ENCODE data around the gene TMTC1.

The TMTC1 gene

GRCh38 chr12:29455087-29455486, 328.7 kb downstream of the TMTC1 start:
- Histone ChIP-seq H3F3A (ENCODE audit: insufficient read depth, low read length) (no peaks in the 10 kb centered on the region), H3K4me3 (ENCODE audit: low read depth, low read length, poor library complexity, severe bottlenecking) (no peak overlapping the region), H3K9me2 (ENCODE audit: low read depth, low read length) (no peaks in the 10 kb centered on the region), H3K9me3 (ENCODE audit: low read length) (0 out of 2 replicates have a peak, but pooled peaks cover 2% of the 10 kb centered on the region), H3K4me1 (ENCODE audit: insufficient read depth, low read length, severe bottlenecking) (no peaks in the 10 kb centered on the region), H4K20me1 (ENCODE audit: insufficient read depth, low read length) (no peaks in the 10 kb centered on the region), H3K9ac (ENCODE audit: low read length) (no peak overlapping the region), H2AFZ (ENCODE audit: low read length) (no peak overlapping the region), H3K36me3 (ENCODE audit: insufficient read depth, low read length) (no peaks in the 10 kb centered on the region), H3K4me2 (ENCODE audit: low read length) (no peak overlapping the region), H3K79me2 (ENCODE audit: insufficient read depth, low read length) (no peaks in the 10 kb centered on the region), H3K27ac (ENCODE audit: low read depth, low read length, poor library complexity, severe bottlenecking) (no peak overlapping the region), H3K27me3 (ENCODE audit: insufficient read depth, low read length) (no peaks in the 10 kb centered on the region)
- no peak for TF ChIP-seq EZH2 (IDR thresholded peaks at IDR 0.05; ENCODE audit: borderline replicate concordance, low read length)
- no peak for TF ChIP-seq CTCF (IDR thresholded peaks at IDR 0.05; ENCODE audit: low read length)

GRCh38 chr12:29451888-29452287, 331.9 kb downstream of the TMTC1 start:
- no peak for TF ChIP-seq EZH2 (IDR thresholded peaks at IDR 0.05; ENCODE audit: borderline replicate concordance, low read length)
- no peak for TF ChIP-seq CTCF (IDR thresholded peaks at IDR 0.05; ENCODE audit: low read length)
- Histone ChIP-seq H3K9ac (ENCODE audit: low read length) (no peak overlapping the region), H3K4me3 (ENCODE audit: low read depth, low read length, poor library complexity, severe bottlenecking) (no peak overlapping the region), H3K36me3 (ENCODE audit: insufficient read depth, low read length) (no peaks in the 10 kb centered on the region), H3K27me3 (ENCODE audit: insufficient read depth, low read length) (no peaks in the 10 kb centered on the region), H3F3A (ENCODE audit: insufficient read depth, low read length) (no peaks in the 10 kb centered on the region), H3K9me3 (ENCODE audit: low read length) (0 out of 2 replicates have a peak, but pooled peaks cover 2% of the 10 kb centered on the region), H3K4me2 (ENCODE audit: low read length) (no peak overlapping the region), H3K9me2 (ENCODE audit: low read depth, low read length) (no peaks in the 10 kb centered on the region), H2AFZ (ENCODE audit: low read length) (no peak overlapping the region), H3K27ac (ENCODE audit: low read depth, low read length, poor library complexity, severe bottlenecking) (no peak overlapping the region), H4K20me1 (ENCODE audit: insufficient read depth, low read length) (no peaks in the 10 kb centered on the region), H3K4me1 (ENCODE audit: insufficient read depth, low read length, severe bottlenecking) (no peaks in the 10 kb centered on the region), H3K79me2 (ENCODE audit: insufficient read depth, low read length) (no peaks in the 10 kb centered on the region)

All from OCI-LY1 (cell line).